IMR-90 (cell line): Measurements from ENCODE around the gene PPP1R9A. TPM values are rescaled to one million over a fixed set of nuclear protein-coding genes. Genes with fewer than 3 reads are reported as not detected.

ENCODE experiments used
- ATAC-seq: fragments of 200-7000 bp; cut with Tn5 transposase; 2 replicates; pipeline ENCODE4 v1.9.1; 2020; ENCODE audit warnings: low read depth, mild to moderate bottlenecking, moderate library complexity
- BruUV-seq: library from RNA; stranded (reverse); fragments of 400-500 nt; replicated peaks from 2 replicates; lab custom pipeline; 2021; lab: Mats Ljungman, UMichigan
- CTCF ChIA-PET: fragments of 300-600 bp; formaldehyde crosslinking; extraction: SDS; loops from one replicate; lab custom pipeline; 2021; ENCODE audit warnings: antibody characterized with exemption; lab: Yijun Ruan, JAX
- POLR2A ChIA-PET: fragments of 300-600 bp; sonication (Branson Sonifier 250); formaldehyde crosslinking; loops from one replicate; lab custom pipeline; 2022; ENCODE audit warnings: antibody characterized with exemption; ENCODE audit not compliant: unreplicated experiment; lab: Charles Lee
- DNase-seq: peaks from one replicate; pipeline ENCODE4 v3.0.0; 2013
- H2AFZ ChIP-seq: replicated peaks from 2 replicates; pipeline ENCODE3; 2013; ENCODE audit warnings: low read length, mild to moderate bottlenecking; ENCODE audit not compliant: poor library complexity
- H2AK5ac ChIP-seq: 2 replicates; pipeline ENCODE4 v1.6.1; 2013; ENCODE audit warnings: low read depth, low read length, inconsistent platforms
- H2AK9ac ChIP-seq: replicated peaks from 2 replicates; pipeline ENCODE3; 2013; ENCODE audit warnings: mild to moderate bottlenecking, low read depth, low read length, moderate library complexity; ENCODE audit not compliant: poor library complexity
- H2BK120ac ChIP-seq: 2 replicates; pipeline ENCODE4 v1.6.1; 2013; ENCODE audit warnings: low read depth, low read length, inconsistent platforms
- H2BK15ac ChIP-seq: 3 replicates; pipeline ENCODE4 v1.6.1; 2013; ENCODE audit warnings: low read depth, low read length, inconsistent platforms
- H2BK20ac ChIP-seq: 2 replicates; pipeline ENCODE4 v1.6.1; 2013; ENCODE audit warnings: low read depth, mild to moderate bottlenecking, inconsistent platforms, low read length, moderate library complexity
- H2BK5ac ChIP-seq: 2 replicates; pipeline ENCODE4 v1.6.1; 2013; ENCODE audit warnings: mild to moderate bottlenecking, low read depth, low read length, inconsistent platforms; ENCODE audit not compliant: poor library complexity, severe bottlenecking
- H3K14ac ChIP-seq: replicated peaks from 2 replicates; pipeline ENCODE4 v1.6.1; 2013; ENCODE audit warnings: low read depth, low read length, inconsistent platforms
- H3K18ac ChIP-seq: 2 replicates; pipeline ENCODE4 v1.6.1; 2013; ENCODE audit warnings: low read depth, low read length, control low read depth
- H3K23ac ChIP-seq: 2 replicates; pipeline ENCODE4 v1.6.1; 2013; ENCODE audit warnings: low read depth, low read length, inconsistent platforms
- H3K27ac ChIP-seq: 2 replicates; pipeline ENCODE4 v1.5.1; 2013; ENCODE audit warnings: mild to moderate bottlenecking, control low read depth, low read length; ENCODE audit not compliant: insufficient read depth
- H3K27me3 ChIP-seq: 2 replicates; pipeline ENCODE4 v1.6.1; 2013; ENCODE audit warnings: low read length; ENCODE audit not compliant: control insufficient read depth, insufficient read depth
- H3K36me3 ChIP-seq: 2 replicates; pipeline ENCODE4 v1.6.1; 2013; ENCODE audit warnings: low read length, mixed read lengths; ENCODE audit not compliant: control insufficient read depth, insufficient read depth
- H3K4ac ChIP-seq: 2 replicates; pipeline ENCODE4 v1.6.1; 2013; ENCODE audit warnings: low read depth, low read length, inconsistent platforms
- H3K4me1 ChIP-seq: 2 replicates; pipeline ENCODE4 v1.6.1; 2013; ENCODE audit warnings: low read length, mixed read lengths; ENCODE audit not compliant: control insufficient read depth, insufficient read depth
- H3K4me2 ChIP-seq: 2 replicates; pipeline ENCODE4 v1.6.1; 2013; ENCODE audit warnings: low read depth, mild to moderate bottlenecking, control low read depth, low read length, moderate library complexity
- H3K4me3 ChIP-seq: 2 replicates; pipeline ENCODE4 v1.5.1; 2013; ENCODE audit warnings: low read depth, mild to moderate bottlenecking, control low read depth, low read length, moderate library complexity; ENCODE audit not compliant: insufficient read depth
- H3K56ac ChIP-seq: 2 replicates; pipeline ENCODE4 v1.6.1; 2013; ENCODE audit warnings: low read length, inconsistent platforms; ENCODE audit not compliant: insufficient read depth; ENCODE audit errors: extremely low read depth
- H3K79me1 ChIP-seq, 2 experiments: 2 replicates each; pipeline ENCODE4 v1.6.1; 2013; ENCODE audit warnings: low read length in 2 of 2, inconsistent platforms in 1 of 2, low read depth in 1 of 2
- H3K9ac ChIP-seq: 2 replicates; pipeline ENCODE4 v1.6.1; 2013; ENCODE audit warnings: low read depth, low read length, control low read depth
- H3K9me1 ChIP-seq: 2 replicates; pipeline ENCODE4 v1.6.1; 2013; ENCODE audit warnings: low read length, inconsistent platforms; ENCODE audit not compliant: insufficient read depth
- H3K9me3 ChIP-seq: 2 replicates; pipeline ENCODE4 v1.6.1; 2013; ENCODE audit warnings: low read length; ENCODE audit not compliant: control insufficient read depth, insufficient read depth
- H4K20me1 ChIP-seq: 2 replicates; pipeline ENCODE4 v1.6.1; 2013; ENCODE audit warnings: low read length, inconsistent platforms; ENCODE audit not compliant: insufficient read depth
- H4K5ac ChIP-seq: 2 replicates; pipeline ENCODE4 v1.6.1; 2013; ENCODE audit warnings: mild to moderate bottlenecking, low read depth, low read length, control low read depth
- H4K8ac ChIP-seq, 2 experiments: 2 replicates each; pipeline ENCODE4 v1.6.1; 2013; ENCODE audit warnings: low read depth in 2 of 2, low read length in 2 of 2, control low read depth in 1 of 2, inconsistent platforms in 1 of 2
- H4K91ac ChIP-seq: 2 replicates; pipeline ENCODE4 v1.6.1; 2013; ENCODE audit warnings: low read depth, low read length, inconsistent platforms; ENCODE audit not compliant: insufficient read depth
- BHLHE40 ChIP-seq: fragments of 150-350 bp; IDR thresholded peaks from 2 replicates; pipeline ENCODE4 v1.6.1; 2016; ENCODE audit warnings: mild to moderate bottlenecking, low read depth, low read length
- CEBPB ChIP-seq: IDR thresholded peaks from 2 replicates; pipeline ENCODE4 v1.6.1; 2012; ENCODE audit warnings: low read depth, low read length, improper control_type of control experiment
- CHD1 ChIP-seq: IDR thresholded peaks from 2 replicates; pipeline ENCODE4 v1.6.1; 2012; ENCODE audit warnings: low read depth, low read length, improper control_type of control experiment
- CTCF ChIP-seq: conservative IDR thresholded peaks from 2 replicates; pipeline ENCODE4 v1.5.1; 2012; ENCODE audit warnings: mild to moderate bottlenecking, low read depth, low read length, improper control_type of control experiment
- ELK1 ChIP-seq: fragments of 150-350 bp; IDR thresholded peaks from 2 replicates; pipeline ENCODE4 v1.6.1; 2016; ENCODE audit warnings: low read depth, mild to moderate bottlenecking, low read length, moderate library complexity, borderline replicate concordance
- FOS ChIP-seq: fragments of 150-350 bp; IDR thresholded peaks from 2 replicates; pipeline ENCODE4 v1.6.1; 2016; ENCODE audit warnings: low read depth, low read length
- MAFK ChIP-seq: IDR thresholded peaks from 2 replicates; pipeline ENCODE4 v1.6.1; 2012; ENCODE audit warnings: low read depth, low read length, improper control_type of control experiment
- MAZ ChIP-seq: IDR thresholded peaks from 2 replicates; pipeline ENCODE4 v1.6.1; 2012; ENCODE audit warnings: low read depth, mild to moderate bottlenecking, low read length, improper control_type of control experiment, moderate library complexity, borderline replicate concordance
- MXI1 ChIP-seq: IDR thresholded peaks from 2 replicates; pipeline ENCODE4 v1.6.1; 2012; ENCODE audit warnings: low read depth, mild to moderate bottlenecking, low read length, moderate library complexity, borderline replicate concordance
- NFE2L2 ChIP-seq: fragments of 150-350 bp; IDR thresholded peaks from 2 replicates; pipeline ENCODE4 v1.6.1; 2016; ENCODE audit warnings: low read depth, mild to moderate bottlenecking, low read length
- POLR2A ChIP-seq: IDR thresholded peaks from 2 replicates; pipeline ENCODE4 v1.6.1; 2012; ENCODE audit warnings: mild to moderate bottlenecking, low read depth, low read length
- RAD21 ChIP-seq: IDR thresholded peaks from 2 replicates; pipeline ENCODE4 v1.6.1; 2012; ENCODE audit warnings: low read length, improper control_type of control experiment
- RCOR1 ChIP-seq: IDR thresholded peaks from 2 replicates; pipeline ENCODE4 v1.6.1; 2012; ENCODE audit warnings: mild to moderate bottlenecking, low read length, improper control_type of control experiment; ENCODE audit not compliant: insufficient replicate concordance
- RFX5 ChIP-seq: IDR thresholded peaks from 2 replicates; pipeline ENCODE4 v1.8.0; 2012; ENCODE audit warnings: low read depth, mild to moderate bottlenecking, low read length, moderate library complexity
- SMC3 ChIP-seq: fragments of 150-350 bp; IDR thresholded peaks from 2 replicates; pipeline ENCODE4 v1.6.1; 2016; ENCODE audit warnings: low read depth, mild to moderate bottlenecking, antibody characterized with exemption, low read length, moderate library complexity
- USF2 ChIP-seq: fragments of 150-350 bp; IDR thresholded peaks from 2 replicates; pipeline ENCODE4 v1.6.1; 2017; ENCODE audit warnings: mild to moderate bottlenecking, antibody characterized with exemption, low read length, low read depth
- dilution Hi-C: fragments of 300-500 bp; cut with HindIII; formaldehyde crosslinking; loops from one replicate; pipeline ENCODE4 v1.14.3; 2018; ENCODE audit warnings: low sequenced_read_pairs; ENCODE audit not compliant: unreplicated experiment
- in situ Hi-C: fragments of 300-500 bp; cut with MboI; formaldehyde crosslinking; loops from 3 replicates; pipeline ENCODE4 v1.14.3; 2019; ENCODE audit warnings: low sequenced_read_pairs, inconsistent platforms, mixed read lengths
- intact Hi-C: fragments of 100-400 bp; cut with micrococcal nuclease; formaldehyde crosslinking; loops from 2 replicates; pipeline ENCODE4 v1.10.0; 2022
- polyA plus RNA-seq, 3 experiments: library from polyadenylated mRNA; depleted of rRNA; stranded (reverse); fragments of >200 nt; gene quantifications; 2 replicates each; pipeline ENCODE4 v1.2.3, GENCODE V29; 2012; ENCODE audit warnings: low replicate concordance in 1 of 3
- total RNA-seq: library from RNA; depleted of rRNA; stranded (reverse); fragments of >200 nt; gene quantifications from 2 replicates; pipeline ENCODE4 v1.2.3, GENCODE V29; 2012

The PPP1R9A gene
- total and polyA plus RNA-seq, 2 of the 4 experiments (the other 2 are of a cell fraction) = not detected

GRCh38 chr7:94928168-94928707 lies 20.8 kb downstream of the PPP1R9A start:
- ATAC-seq = no peak

More at GRCh38 chr7:94928168-94928707, 20.8 kb downstream of the PPP1R9A start:
- dilution Hi-C loops = no loop called here
- no peak overlapping the region for H3K56ac ChIP-seq
- no peak overlapping the region for H2AFZ ChIP-seq
- CTCF ChIA-PET = no interaction called here
- H3K18ac ChIP-seq = no peak overlapping the region
- H4K5ac ChIP-seq = no peak overlapping the region
- H2AK9ac ChIP-seq = no peak overlapping the region
- H2BK15ac ChIP-seq = no peak overlapping the region
- in situ Hi-C loops = no loop called here
- TF ChIP-seq ELK1 (no peak), NFE2L2 (no peak), RCOR1 (no peak), CEBPB (no peak), POLR2A (no peak), BHLHE40 (no peak), SMC3 (no peak), CHD1 (no peak), USF2 (no peak), FOS (no peak), MXI1 (no peak), RFX5 (no peak), MAZ (no peak), RAD21 (no peak), CTCF (no peak), MAFK (no peak)
- no peak for DNase-seq
- no peaks in the 10 kb centered on the region for H4K20me1 ChIP-seq
- H3K23ac ChIP-seq = no peak overlapping the region
- no peak overlapping the region for H3K14ac ChIP-seq
- H3K4me3 ChIP-seq = no peak overlapping the region
- H3K27me3 ChIP-seq = no peaks in the 10 kb centered on the region
- no peak overlapping the region for H4K8ac ChIP-seq
- no peak overlapping the region for H3K27ac ChIP-seq
- no peaks in the 10 kb centered on the region for H3K79me1 ChIP-seq
- H3K9me1 ChIP-seq = no peaks in the 10 kb centered on the region
- no peak overlapping the region for H3K4ac ChIP-seq
- intact Hi-C loops = no loop called here
- H2BK20ac ChIP-seq = no peak overlapping the region
- H3K9me3 ChIP-seq = no peaks in the 10 kb centered on the region
- H3K4me1 ChIP-seq = no peaks in the 10 kb centered on the region
- no peak overlapping the region for H2AK5ac ChIP-seq
- no peak overlapping the region for H3K9ac ChIP-seq
- H3K4me2 ChIP-seq = no peak overlapping the region
- POLR2A ChIA-PET = no interaction called here
- no TSS peak for BruUV-seq
- H2BK120ac ChIP-seq = no peak overlapping the region
- H3K36me3 ChIP-seq = no peaks in the 10 kb centered on the region
- H2BK5ac ChIP-seq = no peak overlapping the region
- H4K91ac ChIP-seq = no peak overlapping the region
